Ectodermal cell (in vitro differentiated cells): ENCODE measurements around the gene TFCP2L1.

ENCODE experiments used
- H3K27ac ChIP-seq: 2 replicates; pipeline ENCODE4 v1.7.0; 2013; ENCODE audit warnings: mild to moderate bottlenecking, low read depth, low read length; ENCODE audit not compliant: insufficient read depth, poor library complexity, severe bottlenecking
- H3K27me3 ChIP-seq: 2 replicates; pipeline ENCODE4 v1.7.0; 2013; ENCODE audit warnings: mild to moderate bottlenecking, low read length; ENCODE audit not compliant: insufficient read depth, control insufficient read depth, poor library complexity, severe bottlenecking
- H3K36me3 ChIP-seq: one replicate; pipeline ENCODE4 v1.7.0; 2013; ENCODE audit warnings: low read length; ENCODE audit not compliant: control insufficient read depth, insufficient read depth
- H3K4me1 ChIP-seq: one replicate; pipeline ENCODE4 v1.7.0; 2013; ENCODE audit warnings: low read length; ENCODE audit not compliant: control insufficient read depth, insufficient read depth
- H3K4me3 ChIP-seq: 2 replicates; pipeline ENCODE4 v1.7.0; 2013; ENCODE audit warnings: low read depth, low read length, control low read depth; ENCODE audit not compliant: insufficient read depth
- H3K9me3 ChIP-seq: 2 replicates; pipeline ENCODE4 v1.7.0; 2013; ENCODE audit warnings: mild to moderate bottlenecking, low read length, moderate library complexity; ENCODE audit not compliant: control insufficient read depth
- whole genome bisulfite sequencing, 2 experiments: methylation state at CpG; one replicate each; pipeline ENCODE4 v1.1.7; 2013; ENCODE audit warnings: missing lambda C conversion rate in 2 of 2; 5-methylcytosine and 5-hydroxymethylcytosine counted together

The TFCP2L1 gene

GRCh38 chr2:121236650-121237180 lies 48.3 kb downstream of the TFCP2L1 start:
- Histone ChIP-seq H3K27ac (no peak overlapping the region), H3K9me3 (no peaks in the 10 kb centered on the region), H3K4me3 (no peak overlapping the region), H3K36me3 (no peaks in the 10 kb centered on the region), H3K27me3 (no peaks in the 10 kb centered on the region), H3K4me1 (no peaks in the 10 kb centered on the region)
- WGBS, 2 experiments: 92 to 97% methylated on average over 10 of the region's 10 CpGs

GRCh38 chr2:121236101-121236640 lies 48.8 kb downstream of the TFCP2L1 start:
- Histone ChIP-seq H3K36me3 (no peaks in the 10 kb centered on the region), H3K4me3 (no peak overlapping the region)

GRCh38 chr2:121235542-121235941 lies 49.5 kb downstream of the TFCP2L1 start:
- no peak overlapping the region for H3K4me3 ChIP-seq
- no peaks in the 10 kb centered on the region for H3K36me3 ChIP-seq
- H3K9me3 ChIP-seq: no peaks in the 10 kb centered on the region
- 89 to 96% methylated on average over 2 of the region's 2 CpGs for WGBS, 2 experiments
- H3K27me3 ChIP-seq: no peaks in the 10 kb centered on the region
- no peaks in the 10 kb centered on the region for H3K4me1 ChIP-seq
- H3K27ac ChIP-seq: no peak overlapping the region

More at GRCh38 chr2:121236101-121236640, 48.8 kb downstream of the TFCP2L1 start:
- Histone ChIP-seq H3K9me3 (no peaks in the 10 kb centered on the region), H3K27me3 (no peaks in the 10 kb centered on the region), H3K27ac (no peak overlapping the region), H3K4me1 (no peaks in the 10 kb centered on the region)
- WGBS, 2 experiments: 94% methylated on average over 13 of the region's 13 CpGs

- no peak overlapping the region for H3K27ac ChIP-seq
- no peaks in the 10 kb centered on the region for H3K9me3 ChIP-seq
- no peaks in the 10 kb centered on the region for H3K36me3 ChIP-seq
- no peaks in the 10 kb centered on the region for H3K4me1 ChIP-seq
- 90 to 92% methylated on average over 9 of the region's 9 CpGs for WGBS, 2 experiments
- H3K4me3 ChIP-seq: no peak overlapping the region
- no peaks in the 10 kb centered on the region for H3K27me3 ChIP-seq
Measured at GRCh38 chr2:121234791-121235190, 50.2 kb downstream of the TFCP2L1 start.

GRCh38 chr2:121234144-121234543 lies 50.9 kb downstream of the TFCP2L1 start:
- Histone ChIP-seq H3K4me3 (no peak overlapping the region), H3K36me3 (no peaks in the 10 kb centered on the region), H3K4me1 (no peaks in the 10 kb centered on the region), H3K9me3 (no peaks in the 10 kb centered on the region), H3K27me3 (no peaks in the 10 kb centered on the region), H3K27ac (no peak overlapping the region)
- WGBS, 2 experiments: 94% methylated on average over 7 of the region's 7 CpGs

- no peaks in the 10 kb centered on the region for H3K4me1 ChIP-seq
- H3K4me3 ChIP-seq: no peak overlapping the region
- H3K9me3 ChIP-seq: no peaks in the 10 kb centered on the region
- no peaks in the 10 kb centered on the region for H3K36me3 ChIP-seq
- whole genome bisulfite sequencing, 2 experiments: 84% methylated on average over 11 of the region's 11 CpGs
- no peak overlapping the region for H3K27ac ChIP-seq
- no peaks in the 10 kb centered on the region for H3K27me3 ChIP-seq
Measured at GRCh38 chr2:121233486-121234110, 51.4 kb downstream of the TFCP2L1 start.

GRCh38 chr2:121232626-121233265 lies 52.3 kb downstream of the TFCP2L1 start:
- no peaks in the 10 kb centered on the region for H3K36me3 ChIP-seq
- no peaks in the 10 kb centered on the region for H3K9me3 ChIP-seq
- 88 to 91% methylated on average over 6 of the region's 6 CpGs for WGBS, 2 experiments
- H3K27me3 ChIP-seq: no peaks in the 10 kb centered on the region
- H3K4me1 ChIP-seq: no peaks in the 10 kb centered on the region
- no peak overlapping the region for H3K4me3 ChIP-seq
- H3K27ac ChIP-seq: no peak overlapping the region

- WGBS, 2 experiments: 95 to 97% methylated on average over 17 of the region's 17 CpGs
- Histone ChIP-seq H3K9me3 (no peaks in the 10 kb centered on the region), H3K36me3 (no peaks in the 10 kb centered on the region), H3K27ac (no peak overlapping the region), H3K27me3 (no peaks in the 10 kb centered on the region), H3K4me1 (no peaks in the 10 kb centered on the region), H3K4me3 (no peak overlapping the region)
Measured at GRCh38 chr2:121231385-121232000, 53.5 kb downstream of the TFCP2L1 start.

GRCh38 chr2:121228521-121228920 lies 56.5 kb downstream of the TFCP2L1 start:
- Histone ChIP-seq H3K27me3 (no peaks in the 10 kb centered on the region), H3K4me1 (no peaks in the 10 kb centered on the region), H3K36me3 (no peaks in the 10 kb centered on the region), H3K9me3 (no peaks in the 10 kb centered on the region), H3K27ac (no peak overlapping the region), H3K4me3 (no peak overlapping the region)
- 89 to 96% methylated on average over 5 to 6 of the region's 6 CpGs for WGBS, 2 experiments
